ENCODE measurements around the gene GHITM. TPM values are rescaled to one million over a fixed set of nuclear protein-coding genes. Genes with fewer than 3 reads are reported as not detected.

GHITM gene, protein sequence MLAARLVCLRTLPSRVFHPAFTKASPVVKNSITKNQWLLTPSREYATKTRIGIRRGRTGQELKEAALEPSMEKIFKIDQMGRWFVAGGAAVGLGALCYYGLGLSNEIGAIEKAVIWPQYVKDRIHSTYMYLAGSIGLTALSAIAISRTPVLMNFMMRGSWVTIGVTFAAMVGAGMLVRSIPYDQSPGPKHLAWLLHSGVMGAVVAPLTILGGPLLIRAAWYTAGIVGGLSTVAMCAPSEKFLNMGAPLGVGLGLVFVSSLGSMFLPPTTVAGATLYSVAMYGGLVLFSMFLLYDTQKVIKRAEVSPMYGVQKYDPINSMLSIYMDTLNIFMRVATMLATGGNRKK
- 100 to 1,000 TPM; 145 to 161 (median 154) TPM for total RNA-seq

GRCh38 chr10:84139126-84140035 is at the start of gene GHITM:
Gene GHITM (plus strand): TSS chr10:84139509. CDS start chr10:84141501, 1,992 bp downstream.
- TF ChIP-seq POLR2A (IDR thresholded peaks at IDR 0.05; ENCODE audit: low read depth) (peak; percentile 75), CTCF (IDR thresholded peaks at IDR 0.05) (peak in 2 of 3 experiments; percentile 46 to 53), EP300 (IDR thresholded peaks at IDR 0.05) (no peak), POLR2AphosphoS5 (IDR thresholded peaks at IDR 0.05) (peak; percentile 97 to 98)
- H3K4me3 ChIP-seq: peak within 1 kb of the TSS; percentile 81 to 100 (median 88)
- H3K4me1 ChIP-seq: peaks cover 23 to 32% (median 23%) of the 10 kb centered on the region in 4 donors
- H3K27me3 ChIP-seq: no peaks in the 10 kb centered on the region
- no peaks in the 10 kb centered on the region for H3K9me3 ChIP-seq
- intact Hi-C loops (cut with DNase I): no loop called here
- H3K27ac ChIP-seq (replicated peaks in 1 of 4): peak within 1 kb of the TSS; percentile 94 to 97 (median 96)
- peaks cover 17 to 32% (median 25%) of the 10 kb centered on the region in 4 donors for H3K36me3 ChIP-seq
- DNase-seq (ENCODE audit: extremely low spot score): peak; percentile 100
- under 1% methylated on average over 28 of the region's 61 CpGs for WGBS

DNA sequence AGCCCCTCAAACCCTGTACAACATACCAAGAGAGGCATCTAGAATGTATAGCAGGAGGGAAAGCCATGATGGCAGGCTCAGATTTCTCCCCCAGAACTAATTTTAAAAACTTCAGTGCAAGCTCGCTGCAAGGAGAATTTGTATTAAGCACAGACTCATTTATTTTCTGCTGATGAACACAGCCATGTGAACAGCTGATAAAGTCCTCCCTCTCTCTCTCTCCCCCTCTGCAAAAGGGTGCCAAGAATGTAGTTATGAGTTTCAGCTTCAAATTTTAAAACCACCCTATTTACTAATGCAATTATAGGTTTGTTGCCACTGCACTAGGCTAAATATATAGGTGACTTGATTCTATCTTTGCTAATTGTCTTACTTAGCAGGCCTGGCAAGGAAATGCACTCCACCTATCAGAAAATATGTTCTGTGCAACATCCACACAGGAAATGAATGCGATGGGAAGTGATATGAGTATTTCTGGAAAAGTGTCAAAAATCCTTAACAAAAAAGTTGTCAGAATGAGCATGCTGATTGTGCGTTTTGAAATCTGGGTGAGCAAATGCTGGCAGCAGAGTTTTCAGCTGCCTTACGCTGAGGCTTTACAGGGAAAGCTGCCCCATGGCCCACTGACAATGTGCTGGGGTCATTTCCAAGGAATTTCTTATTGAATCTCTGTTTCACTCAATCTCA is 43.4 kb upstream of the GHITM start:
- H3K4me1 ChIP-seq: peaks cover 0 to 13% (median 8%) of the 10 kb centered on the region in 4 donors
- no peaks in the 10 kb centered on the region for H3K9me3 ChIP-seq
- H3K36me3 ChIP-seq: no peaks in the 10 kb centered on the region
- intact Hi-C loops (cut with DNase I): no loop called here
- TF ChIP-seq POLR2AphosphoS5 (IDR thresholded peaks at IDR 0.05): peak in 1 of 2 donors; percentile 10
- TF ChIP-seq CTCF (IDR thresholded peaks at IDR 0.05): no peak
- no peak overlapping the region for H3K27ac ChIP-seq (replicated peaks in 1 of 4)
- no peaks in the 10 kb centered on the region for H3K27me3 ChIP-seq
- WGBS: 35% methylated on average over 4 of the region's 4 CpGs
- H3K4me3 ChIP-seq: no peak overlapping the region
- DNase-seq (ENCODE audit: extremely low spot score): peak; percentile 57

DNA sequence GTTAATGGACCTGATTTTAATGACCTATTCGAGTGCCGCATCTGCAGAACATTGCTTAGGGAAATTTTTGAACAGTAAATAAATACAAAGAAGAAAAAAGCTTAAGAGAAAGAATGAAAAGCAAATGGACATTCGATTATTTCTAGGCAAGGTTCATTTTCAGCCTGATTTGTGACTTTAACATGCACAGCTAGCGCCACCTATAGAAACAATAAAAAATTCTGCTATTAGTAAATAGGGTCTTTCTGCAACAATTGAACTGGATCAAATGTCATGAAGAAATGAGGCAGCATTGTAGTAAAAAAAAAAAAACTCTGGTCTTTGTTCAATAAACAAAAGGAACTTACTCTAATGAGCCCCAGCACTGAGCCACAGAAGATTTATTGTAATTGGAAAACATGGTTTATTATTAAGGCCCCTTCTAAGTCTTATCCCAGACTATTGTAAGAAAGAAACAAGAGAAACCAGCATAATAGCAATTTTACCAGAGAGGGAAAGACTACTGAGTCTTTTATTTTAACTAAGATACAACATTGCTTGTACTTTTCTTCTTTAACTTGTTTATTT is 41.4 kb upstream of the GHITM start:
- no peaks in the 10 kb centered on the region for H3K36me3 ChIP-seq
- peaks cover 0 to 13% (median 8%) of the 10 kb centered on the region in 4 donors for H3K4me1 ChIP-seq
- WGBS: 42% methylated on average over 4 of the region's 4 CpGs
- no peak overlapping the region for H3K4me3 ChIP-seq
- intact Hi-C loops (cut with DNase I): no loop called here
- DNase-seq (ENCODE audit: extremely low spot score): no peak
- H3K27me3 ChIP-seq: no peaks in the 10 kb centered on the region
- no peaks in the 10 kb centered on the region for H3K9me3 ChIP-seq
- TF ChIP-seq CTCF (IDR thresholded peaks at IDR 0.05): peak in 1 of 3 experiments; percentile 24
- no peak for TF ChIP-seq POLR2AphosphoS5 (IDR thresholded peaks at IDR 0.05)
- no peak overlapping the region for H3K27ac ChIP-seq (replicated peaks in 1 of 4)

DNA sequence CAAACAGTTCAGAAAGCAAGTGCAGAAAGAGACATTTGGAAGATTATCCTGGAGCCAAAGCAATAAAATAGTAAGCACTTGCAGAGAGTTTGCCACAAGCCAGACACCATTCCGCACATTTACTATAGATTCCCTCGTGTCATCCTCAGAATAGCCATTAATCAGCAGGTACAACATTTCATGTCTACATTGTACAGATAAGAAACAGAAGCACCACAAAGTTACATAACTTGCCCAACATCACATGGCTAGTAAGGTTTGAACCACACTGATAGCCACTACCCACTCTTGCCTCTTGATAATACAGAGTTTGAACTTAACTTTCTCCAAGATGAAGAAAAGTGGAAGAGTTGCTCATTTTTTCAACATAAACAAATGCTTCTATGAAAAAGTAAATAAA is 40.6 kb upstream of the GHITM start:
- 77% methylated on average over 2 of the region's 2 CpGs for WGBS
- Histone ChIP-seq H3K4me1 (peaks cover 0 to 13% (median 8%) of the 10 kb centered on the region in 4 donors), H3K27me3 (no peaks in the 10 kb centered on the region), H3K27ac (replicated peaks in 1 of 4) (no peak overlapping the region), H3K9me3 (no peaks in the 10 kb centered on the region), H3K4me3 (no peak overlapping the region), H3K36me3 (no peaks in the 10 kb centered on the region)
- TF ChIP-seq EP300 (IDR thresholded peaks at IDR 0.05) (no peak), POLR2A (IDR thresholded peaks at IDR 0.05; ENCODE audit: low read depth) (no peak)
- intact Hi-C loops (cut with DNase I): no loop called here
- no peak for DNase-seq (ENCODE audit: extremely low spot score)

All from esophagus muscularis mucosa (tissue), 4 donors.